Stimulated activated naive CD4-positive, alpha-beta T cell treated with Interleukin-2 at 50 U/mL for 16 hours (primary cell): ENCODE results near the gene ADGRB3.
"Not testable (repeated sequence)": the region's sequence is repeated elsewhere in the genome, so short reads cannot be mapped to it uniquely, and the experiment has no call there.

Experiments
- DNase-seq: peaks from one replicate; lab custom pipeline; 2025; lab: John Stamatoyannopoulos, UW

The ADGRB3 gene

DNA sequence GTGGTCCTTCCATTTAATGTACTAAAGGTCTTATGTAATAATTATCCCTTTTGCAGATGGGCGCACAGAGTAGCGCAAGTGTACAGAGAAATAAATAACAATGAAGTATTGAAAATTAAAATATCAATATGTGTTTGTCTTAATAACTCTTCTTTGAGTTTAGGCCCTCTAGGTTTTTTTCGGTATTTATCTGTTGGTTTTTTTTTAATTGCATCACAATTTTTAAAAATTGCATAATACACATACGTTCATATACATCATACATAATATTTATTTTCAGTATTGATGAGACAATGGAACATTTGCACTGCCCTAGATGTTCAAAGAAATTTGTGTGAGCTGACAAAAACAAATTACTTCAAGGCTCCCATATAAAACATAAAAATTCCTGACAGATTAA, 15.1 kb downstream of the ADGRB3 start:
- no peak for DNase-seq

DNA sequence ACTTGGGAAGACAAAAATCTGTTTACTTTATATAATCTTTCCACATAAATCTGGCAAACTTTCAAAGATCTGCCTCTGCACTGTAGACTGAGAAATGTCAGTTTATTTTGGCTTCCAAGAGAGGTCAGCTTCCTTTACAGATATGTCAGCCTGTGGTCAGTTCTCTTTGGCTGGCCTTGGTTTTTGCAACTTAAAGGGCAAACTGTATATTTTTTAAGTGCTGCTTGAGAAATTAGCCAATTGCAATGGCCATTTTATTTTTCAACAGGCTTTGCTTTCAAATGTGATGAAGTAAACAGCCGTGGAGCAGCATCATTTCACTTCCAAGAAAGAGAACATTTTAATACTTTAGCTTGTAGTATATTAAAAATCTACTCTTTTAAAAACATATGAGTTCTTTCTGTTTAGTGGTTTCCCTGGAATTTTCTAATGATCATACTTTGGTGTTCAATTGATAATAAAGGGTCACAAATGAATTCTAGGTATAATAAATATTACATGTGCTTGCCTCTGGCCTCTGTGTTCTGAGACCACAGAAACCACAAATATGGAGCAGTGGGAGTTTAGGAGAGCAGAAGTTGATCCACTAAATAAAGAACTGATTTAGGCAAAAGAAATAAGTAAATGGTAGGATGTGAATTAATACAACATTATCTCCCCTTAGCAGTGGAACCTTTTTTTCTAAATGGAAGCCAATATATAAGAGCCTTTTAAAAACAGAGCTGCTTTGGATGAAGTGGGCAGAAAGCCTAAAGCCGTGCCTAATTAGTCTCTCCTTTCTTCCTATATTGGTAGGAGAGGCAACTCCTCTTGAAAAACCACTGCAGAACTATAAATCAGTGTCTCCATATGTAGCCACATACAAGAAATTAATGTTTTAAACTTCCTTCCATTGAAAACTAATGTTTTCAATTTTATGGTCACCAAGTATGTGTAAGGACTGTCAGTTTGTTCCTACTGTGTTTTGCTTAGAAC, 16.2 kb downstream of the ADGRB3 start:
- no peak for DNase-seq

DNA sequence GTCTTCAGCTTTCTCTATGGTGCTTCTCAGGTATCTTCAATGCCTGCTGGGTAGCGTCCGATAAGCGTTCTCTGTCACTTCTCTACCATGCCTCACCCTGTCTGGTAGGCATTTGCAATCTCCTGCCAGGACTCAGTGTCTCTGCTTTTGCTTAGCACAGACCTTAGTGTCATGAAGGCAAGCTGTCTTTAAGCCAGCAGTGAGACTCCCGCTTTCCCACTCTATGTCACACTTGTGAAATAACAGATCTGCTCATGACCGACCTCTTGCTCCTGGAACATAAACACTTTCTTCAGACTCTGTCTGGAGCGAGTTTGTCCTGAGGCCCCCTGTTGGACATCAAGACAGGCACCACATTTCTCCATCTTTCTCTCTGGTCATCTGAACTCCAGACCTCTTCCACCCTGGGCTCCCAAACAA, 17.0 kb downstream of the ADGRB3 start:
- DNase-seq, result no peak

DNA sequence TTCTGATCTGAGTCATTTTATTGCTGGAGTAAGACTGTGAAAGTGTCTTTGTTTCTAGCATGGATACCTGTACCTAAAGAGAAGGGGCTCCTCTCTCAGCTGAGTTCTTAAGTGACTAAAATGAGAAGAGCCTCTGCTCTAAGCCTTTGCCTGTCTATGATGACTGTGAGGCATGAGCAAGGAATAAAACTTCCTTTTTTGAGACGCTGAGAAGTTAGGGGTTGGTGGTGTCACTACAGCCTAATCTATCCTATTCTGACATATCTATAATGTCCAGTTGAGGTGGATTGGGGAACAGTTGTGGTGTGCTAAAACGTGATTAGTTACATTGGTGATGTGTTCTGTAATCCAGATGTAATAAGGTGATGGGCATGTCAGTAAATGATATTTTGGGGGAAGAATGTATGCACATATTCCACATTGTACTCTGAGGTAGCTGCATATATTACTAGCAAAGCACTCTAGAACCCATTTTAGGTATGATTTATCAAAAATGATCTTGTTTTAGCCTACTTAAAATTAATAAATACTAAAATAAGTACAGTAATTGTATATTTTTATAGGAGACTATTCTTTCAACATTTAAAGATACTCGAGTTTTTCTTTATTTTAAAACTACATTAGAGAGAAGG, 18.1 kb downstream of the ADGRB3 start:
- DNase-seq, result no peak

DNA sequence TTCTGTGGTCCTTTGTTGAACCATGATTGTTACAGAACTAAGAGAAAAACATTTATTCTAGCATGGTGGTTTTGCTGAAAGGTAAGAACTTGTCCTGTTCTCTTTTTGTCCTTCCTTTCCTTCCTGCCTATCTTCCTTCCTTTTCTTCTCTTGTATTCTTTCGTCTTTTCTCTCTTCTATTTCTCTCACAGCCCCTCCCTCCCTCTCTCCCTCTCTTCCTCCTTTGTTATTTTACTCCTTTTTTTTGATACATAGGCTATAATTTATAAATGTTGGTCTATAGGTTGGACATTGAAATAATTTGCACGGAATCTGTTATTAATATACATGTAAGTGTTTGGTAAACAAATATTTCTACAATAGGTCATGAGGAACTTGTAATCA, 18.6 kb downstream of the ADGRB3 start:
- DNase-seq, result no peak

DNA sequence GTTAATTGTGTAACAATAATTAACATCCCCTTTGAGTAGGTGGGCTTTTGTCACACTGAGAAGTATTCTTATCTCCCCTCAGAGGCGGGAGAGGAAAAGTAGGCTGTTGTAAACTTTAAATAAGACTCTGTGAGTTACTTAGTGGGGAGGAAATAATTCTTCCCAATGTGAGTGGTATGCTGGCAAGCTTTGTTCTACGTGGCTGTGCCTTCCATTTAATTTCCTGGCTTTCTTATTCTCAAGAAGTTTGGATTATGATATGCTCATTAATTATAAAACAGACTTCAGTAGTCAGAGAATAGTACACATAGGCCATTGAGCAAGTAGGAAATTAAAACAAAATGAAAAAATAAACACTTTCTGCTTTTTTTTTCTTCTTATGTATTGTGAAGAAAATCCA, 19.1 kb downstream of the ADGRB3 start:
- DNase-seq, result no peak

DNA sequence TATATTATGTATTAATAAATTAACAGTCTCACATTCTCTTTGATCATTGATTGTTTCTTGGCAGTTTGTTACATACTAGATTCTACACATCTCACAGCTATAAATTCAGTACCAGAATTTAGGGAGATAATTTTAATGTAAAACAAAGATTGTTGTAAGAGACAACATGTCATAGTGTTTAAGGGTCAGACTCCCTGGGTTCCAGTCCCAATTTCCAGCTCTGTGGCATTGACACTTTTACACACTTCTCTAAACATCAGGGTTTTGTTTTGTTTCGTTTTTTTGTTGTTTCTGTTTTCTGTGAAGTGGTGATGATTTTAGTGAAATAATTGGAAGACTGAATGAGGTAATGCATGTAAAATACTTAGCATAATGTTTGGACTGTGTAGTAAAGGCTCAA, 19.9 kb downstream of the ADGRB3 start:
- no peak for DNase-seq

DNA sequence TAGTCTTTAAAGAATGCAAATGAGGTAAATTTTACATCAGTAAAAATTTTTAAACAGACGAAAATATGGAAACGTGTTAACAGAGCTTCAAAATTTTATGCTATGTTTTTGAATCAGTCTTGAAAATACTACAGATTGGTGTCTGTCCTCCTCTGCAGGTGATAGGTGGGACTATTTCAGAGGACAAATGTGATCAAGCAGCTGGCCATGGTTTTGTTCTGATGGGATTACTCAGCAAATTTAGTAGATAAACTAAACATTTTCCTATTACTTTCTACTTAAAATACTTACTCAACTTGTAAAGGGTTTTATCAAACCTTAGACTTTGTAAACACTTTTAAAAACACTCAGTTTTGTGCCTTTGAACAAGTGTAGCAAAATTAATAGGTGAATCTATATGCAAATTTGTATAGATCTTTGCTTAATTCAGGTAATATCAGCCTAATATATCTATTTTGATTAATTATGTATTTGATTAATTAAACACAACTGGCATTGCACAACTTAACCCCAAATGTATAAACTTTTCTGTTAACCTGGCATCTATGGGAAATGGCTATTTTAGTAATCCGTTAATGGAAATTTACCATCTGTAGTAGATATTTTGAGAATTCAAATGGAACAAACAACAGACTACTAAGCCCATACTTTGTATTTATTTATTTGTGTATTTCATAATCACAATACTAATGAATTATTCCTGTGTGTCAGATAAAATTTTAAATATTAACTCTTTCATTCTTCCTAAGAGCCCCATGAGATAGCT, 22.5 kb downstream of the ADGRB3 start:
- no peak for DNase-seq

DNA sequence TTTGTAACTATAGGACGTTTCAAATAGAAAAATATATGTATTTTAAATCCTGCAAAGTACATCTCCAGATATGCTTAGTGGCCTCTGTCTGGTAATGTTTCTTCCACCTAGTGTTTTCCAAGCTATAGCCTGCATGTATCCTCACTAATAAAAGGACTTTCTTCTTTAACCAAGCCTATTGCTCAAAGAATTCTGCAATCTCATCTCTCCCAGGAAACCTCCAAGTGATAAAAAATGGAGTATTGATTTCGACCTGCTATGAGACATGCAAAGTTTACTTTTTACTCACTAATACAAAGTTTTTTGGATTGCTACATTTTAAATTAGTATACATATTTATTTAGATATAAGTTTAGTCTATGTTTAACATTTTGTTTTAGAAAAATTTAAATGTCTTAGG, 23.3 kb downstream of the ADGRB3 start:
- DNase-seq, result no peak

DNA sequence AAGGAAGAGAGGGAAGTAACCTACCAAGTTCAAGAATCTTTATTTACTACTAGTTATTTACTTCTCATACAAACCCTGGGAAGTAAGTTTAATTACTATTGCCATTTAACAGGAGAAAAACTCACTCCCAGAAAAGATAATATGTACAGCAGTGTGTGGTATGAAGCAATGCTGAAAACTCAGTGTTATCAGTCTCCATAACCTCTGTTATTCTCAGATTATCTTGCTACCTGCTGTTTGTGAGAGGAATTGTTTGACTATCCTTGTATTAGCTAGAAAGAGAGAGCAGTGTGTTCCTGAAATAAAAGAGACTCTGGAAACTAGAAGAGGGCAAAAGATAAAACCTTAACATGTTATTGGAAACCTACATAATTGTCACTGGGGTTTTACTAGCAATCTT, 38.2 kb downstream of the ADGRB3 start:
- DNase-seq, result no peak

DNA sequence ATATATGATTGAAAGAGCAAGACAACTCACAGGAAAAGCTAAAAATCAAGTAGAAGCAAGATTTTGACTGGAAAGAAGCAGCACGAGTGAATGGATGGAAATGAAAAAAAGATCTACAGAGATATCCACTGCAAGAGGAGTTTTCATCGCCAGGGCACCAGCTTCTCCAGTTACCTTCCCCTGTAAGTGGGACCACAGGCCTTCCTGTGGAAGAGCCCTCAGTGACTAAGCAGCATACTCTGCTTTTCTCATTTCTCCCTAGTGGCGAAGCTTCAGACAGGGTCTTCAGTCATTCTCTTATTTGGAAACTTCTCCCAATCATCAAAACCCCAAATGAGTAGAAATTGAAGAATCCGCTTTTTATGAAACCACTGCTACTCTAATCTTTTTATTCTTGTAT, 40.5 kb downstream of the ADGRB3 start:
- no peak for DNase-seq

DNA sequence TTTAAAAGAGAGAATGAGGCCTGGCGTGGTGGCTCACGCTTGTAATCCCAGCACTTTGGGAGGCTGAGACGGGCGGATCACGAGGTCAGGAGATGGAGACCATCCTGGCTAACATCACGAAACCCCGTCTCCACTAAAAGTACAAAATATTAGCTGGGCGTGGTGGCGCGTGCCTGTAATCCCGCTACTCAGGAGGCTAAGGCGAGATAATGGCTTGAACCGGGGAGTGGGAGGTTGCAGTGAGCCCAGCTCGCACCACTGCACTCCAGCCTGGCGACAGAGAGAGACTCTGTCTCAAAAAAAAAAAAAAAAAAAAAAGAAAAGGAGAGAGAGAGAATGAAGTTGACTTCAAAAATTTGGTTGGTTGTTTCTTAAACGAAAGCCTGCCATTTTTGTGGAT, 41.0 kb downstream of the ADGRB3 start:
- not testable (repeated sequence) for DNase-seq

DNA sequence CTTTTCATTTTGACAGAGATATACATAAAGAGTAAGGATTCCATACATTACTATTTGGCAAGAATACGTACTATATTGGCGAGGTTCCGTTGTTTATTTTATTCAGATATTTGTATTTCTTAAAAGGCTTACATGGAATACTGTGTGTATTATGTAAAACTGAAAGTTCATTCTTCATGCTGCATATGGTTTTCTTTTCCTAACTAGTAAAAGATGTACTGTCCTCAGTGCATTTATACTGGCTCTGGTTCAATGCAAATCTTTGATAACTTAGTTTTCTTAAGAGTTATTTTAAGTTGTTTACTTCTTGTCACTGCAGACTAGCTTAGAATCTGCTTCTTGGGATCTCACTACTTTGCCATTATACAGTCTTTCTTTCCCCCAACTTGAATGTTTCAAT, 42.0 kb downstream of the ADGRB3 start:
- DNase-seq, result no peak

DNA sequence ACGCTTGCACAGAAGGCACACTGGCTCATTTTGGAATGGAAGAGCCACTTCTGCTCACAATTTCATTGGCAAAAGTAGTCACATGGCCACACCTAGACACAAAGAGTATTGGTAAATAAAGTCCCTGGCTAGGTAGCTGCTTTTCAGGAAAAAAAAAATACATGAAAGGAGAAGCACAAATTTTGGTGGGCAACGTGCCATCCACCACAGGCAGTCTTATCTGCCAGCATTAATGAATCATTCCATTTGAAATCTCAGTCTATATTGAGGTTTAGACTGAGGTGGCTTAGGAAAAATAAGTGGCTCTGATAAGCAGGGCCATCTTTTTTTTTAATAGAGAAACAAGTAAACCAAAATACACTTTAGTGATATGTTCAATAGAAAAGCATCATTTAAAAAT, 44.3 kb downstream of the ADGRB3 start:
- no peak for DNase-seq

DNA sequence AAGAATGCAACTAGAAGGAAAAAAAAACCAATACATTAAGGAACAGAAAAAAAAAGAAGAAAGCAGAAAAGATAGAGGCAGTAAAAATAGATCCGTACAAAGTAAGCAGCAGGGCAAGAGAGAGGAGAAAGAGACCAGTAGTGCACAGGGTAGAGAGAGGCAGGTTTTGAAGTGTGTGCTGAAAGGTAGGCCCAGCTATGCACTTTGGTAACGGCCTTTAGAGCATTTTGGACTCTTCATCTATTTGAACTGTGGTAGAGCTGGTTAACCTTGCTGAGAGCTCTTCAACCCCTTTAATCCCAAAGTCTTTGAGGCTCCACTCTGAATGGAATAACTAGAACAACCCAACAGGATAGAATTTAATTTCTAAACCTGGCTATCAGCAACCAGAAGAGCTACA, 45.2 kb downstream of the ADGRB3 start:
- DNase-seq, result no peak

DNA sequence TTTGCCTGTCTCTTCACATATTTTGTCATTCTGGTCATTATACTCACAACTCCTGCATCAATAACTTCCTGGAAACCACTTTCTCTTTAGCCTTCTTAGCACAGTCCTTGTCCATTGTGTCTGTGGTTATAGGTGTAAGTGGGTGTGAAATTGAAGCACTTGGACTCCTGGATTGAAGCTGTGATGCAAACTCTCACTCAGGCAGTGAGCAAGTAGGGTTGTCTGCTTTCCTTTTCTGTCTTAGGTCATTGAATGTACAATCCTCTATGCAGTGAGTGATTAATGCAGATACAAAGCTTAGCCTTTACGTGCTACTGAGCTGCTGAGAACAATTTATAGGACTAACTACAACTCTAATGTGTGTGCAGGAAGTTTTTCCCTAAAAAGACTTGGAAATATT, 54.8 kb downstream of the ADGRB3 start:
- DNase-seq, result no peak

DNA sequence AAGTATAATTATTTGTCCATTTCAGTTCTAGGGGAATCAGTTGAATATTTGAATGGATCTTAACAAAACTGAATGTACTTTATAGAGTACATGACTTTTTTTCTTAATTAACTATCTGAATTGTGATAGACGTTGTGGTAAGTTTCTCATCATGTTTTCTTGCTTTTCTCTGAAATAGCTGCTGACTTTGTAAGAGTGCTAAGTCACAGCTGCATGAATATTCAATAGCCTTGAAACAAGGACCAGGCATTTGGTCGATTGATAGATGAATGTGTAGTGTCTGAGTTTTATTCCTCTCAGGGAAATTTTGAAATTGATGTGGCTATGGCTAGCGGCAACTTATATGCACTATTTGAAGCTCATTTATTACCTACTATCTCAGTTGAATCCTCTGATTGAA, 56.0 kb downstream of the ADGRB3 start:
- DNase-seq, result no peak

DNA sequence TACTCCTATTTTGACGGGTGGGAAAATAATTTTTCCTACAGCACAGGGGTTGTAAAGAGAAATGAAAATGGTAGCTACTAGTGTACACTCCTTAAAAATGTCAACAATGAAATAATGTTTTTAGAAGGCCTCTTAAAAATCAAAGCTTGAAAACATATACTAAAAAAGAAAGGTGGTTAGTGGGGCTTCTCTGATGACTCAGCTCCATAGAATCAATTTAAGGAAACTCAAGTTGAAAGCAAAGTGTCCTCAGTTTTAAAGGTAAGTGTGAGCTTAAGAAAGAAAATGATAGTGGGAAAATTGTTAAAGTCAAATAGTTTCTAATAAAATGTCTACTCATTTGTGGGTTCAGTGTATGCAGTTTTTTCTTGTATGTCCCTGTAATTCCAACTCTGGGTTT, 58.2 kb downstream of the ADGRB3 start:
- DNase-seq, result no peak

DNA sequence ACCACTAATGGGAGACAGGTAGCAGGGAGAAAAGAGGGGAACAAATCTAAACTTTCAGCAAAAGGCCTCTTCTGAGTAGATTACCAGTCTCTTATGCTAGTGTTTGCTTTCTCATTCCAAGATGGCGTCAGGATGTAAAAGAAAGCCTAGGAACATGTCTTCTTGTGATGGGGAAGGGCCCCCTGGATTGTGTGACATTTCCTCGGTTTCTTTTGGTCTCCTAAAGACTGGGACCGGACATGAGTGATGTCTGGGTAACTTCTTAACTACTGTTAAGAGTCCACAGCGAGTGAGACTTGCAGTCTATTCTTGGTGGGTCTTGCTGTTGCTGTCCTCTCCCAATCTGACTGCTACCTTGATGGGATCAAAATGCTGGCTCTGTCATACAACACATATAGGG, 60.3 kb downstream of the ADGRB3 start:
- no peak for DNase-seq

DNA sequence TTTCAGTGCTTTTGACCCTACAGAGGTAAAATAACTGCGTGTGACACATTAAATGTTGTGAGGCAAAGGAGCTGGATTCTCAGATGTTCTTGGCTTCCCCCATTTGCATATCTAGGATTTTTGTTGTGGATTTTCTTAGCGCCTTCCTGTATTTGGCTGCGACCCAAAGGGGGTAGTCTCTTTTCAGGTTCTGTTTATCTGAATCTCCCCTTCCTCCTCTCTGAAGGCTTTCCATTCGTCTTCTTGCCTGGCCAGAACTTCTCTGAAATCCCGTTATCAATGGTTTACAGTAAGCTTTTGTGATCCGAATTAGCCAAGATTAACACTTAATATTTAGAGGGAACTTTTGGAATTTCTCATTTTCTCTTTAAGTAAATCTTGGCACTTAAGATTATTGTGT, 60.8 kb downstream of the ADGRB3 start:
- no peak for DNase-seq

DNA sequence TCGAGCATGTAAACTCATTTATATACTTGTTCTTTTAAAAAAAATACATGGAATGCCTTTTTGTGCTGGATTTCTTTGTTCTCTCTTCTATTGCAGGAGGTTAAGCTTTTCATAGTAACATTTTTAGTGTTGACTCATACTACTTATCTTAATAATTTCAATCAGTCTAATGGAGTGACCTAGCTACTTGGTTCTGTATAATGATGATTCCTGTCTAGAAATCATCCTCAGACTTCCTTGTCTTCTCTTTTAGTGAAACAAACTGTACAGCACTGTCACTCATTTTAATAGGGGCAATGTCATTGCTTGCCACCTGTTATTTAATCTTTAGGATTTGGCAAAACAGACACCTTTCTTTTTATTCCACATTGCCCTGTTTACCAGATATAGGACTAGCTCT, 62.3 kb downstream of the ADGRB3 start:
- DNase-seq, result no peak

DNA sequence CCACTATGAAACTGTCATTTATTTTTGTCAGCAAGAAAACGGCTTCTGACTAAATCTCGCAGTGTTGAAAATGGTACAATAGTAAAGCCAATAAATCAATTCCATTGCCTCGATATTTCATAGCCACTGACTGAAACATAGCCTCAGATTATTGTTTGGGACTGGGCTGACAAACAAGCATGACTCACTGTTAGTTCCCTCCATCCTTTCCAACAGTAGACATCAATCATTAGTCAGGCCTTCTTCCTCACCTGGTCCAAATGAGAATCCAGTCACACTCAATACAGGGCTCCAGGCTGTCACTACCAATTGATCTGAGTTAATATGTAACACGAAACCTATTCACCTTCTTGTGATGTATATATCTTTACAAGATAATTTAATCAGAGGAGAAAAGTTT, 66.1 kb downstream of the ADGRB3 start:
- DNase-seq, result no peak

DNA sequence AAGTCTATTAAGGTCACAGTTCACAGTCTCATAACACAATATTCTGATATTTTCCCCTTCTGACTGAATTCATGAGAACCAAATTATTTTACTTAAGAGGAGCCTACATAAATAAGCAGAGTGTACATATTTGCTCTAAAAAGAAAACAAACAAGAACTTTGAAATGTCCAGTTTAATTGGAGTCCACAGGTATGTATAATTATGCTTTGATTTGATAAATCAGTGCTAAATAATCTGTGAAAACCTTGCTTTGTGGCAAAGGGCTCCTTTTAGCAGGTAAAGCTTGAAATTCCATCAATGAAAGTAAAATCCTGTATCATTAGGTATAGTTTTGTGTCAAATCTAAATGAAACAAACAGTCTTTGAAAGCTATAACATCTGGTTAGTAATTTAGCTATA, 69.4 kb downstream of the ADGRB3 start:
- no peak for DNase-seq
